SIG-M5 treated with dmso at 0.1 percent for 504 hours (cell line): ENCODE measurements around the gene CACNB2.
"Not testable (repeated sequence)": the region's sequence is repeated elsewhere in the genome, so short reads cannot be mapped to it uniquely, and the experiment has no call there.

Experiments
- DNase-seq: peaks from one replicate; lab custom pipeline; 2025; ENCODE audit not compliant: unreplicated experiment; lab: John Stamatoyannopoulos, UW

The CACNB2 gene

DNA sequence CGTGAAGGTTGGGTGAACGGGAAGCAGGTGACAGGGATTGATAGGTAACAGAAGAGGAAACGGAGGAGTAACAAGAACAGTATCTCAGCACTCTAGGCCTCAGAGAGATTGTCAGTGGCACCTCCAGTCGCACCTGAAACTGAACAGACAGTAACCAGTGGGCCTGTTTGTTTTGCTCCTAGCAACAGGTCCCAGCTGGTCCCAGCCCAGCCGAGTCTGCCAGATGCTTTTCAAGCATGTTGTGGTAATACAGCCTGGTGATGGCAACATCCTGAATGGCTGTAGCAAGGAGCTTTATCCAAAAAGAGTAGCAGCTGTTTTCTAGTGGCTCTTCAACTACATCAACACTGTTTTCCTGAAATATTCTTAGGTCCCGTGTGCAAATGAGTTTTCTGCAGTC lies 4.7 kb downstream of the CACNB2 start:
- DNase-seq, result no peak

DNA sequence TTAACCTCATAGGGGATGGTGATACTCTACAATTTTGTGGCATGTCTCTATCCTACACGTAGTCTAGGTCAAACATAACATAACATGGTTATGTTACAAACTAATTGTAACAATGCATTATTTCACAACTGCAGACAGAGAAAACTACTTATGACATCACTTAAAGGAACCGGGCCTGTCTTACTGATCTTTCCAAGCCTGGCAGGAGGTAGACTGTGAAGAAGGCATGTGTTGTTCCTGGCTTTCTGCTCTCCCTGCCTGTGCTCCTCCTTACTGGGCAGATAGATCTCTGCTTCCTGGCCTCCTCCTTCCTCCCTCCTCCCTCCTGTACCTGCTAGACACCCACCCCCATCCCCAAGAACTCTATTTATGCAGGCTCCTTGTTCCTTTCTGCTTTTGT lies 5.4 kb downstream of the CACNB2 start:
- no peak for DNase-seq

DNA sequence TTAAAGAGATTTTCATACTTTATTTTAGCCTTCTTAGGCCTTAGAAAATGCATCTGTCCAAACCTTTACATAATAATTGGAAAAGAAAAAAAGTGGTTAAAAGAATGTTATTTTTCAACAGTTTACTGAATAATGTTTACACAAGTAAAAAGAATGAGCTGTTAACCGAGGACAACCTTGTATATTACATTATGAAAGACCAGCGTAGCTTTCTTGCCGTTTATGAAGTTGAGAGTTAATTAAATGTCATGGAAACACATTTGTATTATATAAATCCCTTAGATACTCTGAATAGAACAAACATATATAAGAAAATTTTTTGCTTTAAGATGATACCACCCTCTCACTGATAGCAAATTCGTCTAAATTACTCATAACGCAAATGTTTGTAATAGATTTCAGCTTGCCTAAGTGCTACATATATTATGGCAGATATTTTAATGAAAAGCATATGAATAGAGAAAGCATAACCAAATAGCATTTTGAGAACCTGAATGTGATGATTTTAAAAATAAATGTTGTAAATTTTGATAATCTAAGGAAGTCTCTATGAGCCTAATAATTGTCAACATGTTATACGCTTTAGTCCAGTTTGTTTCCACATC lies 9.1 kb downstream of the CACNB2 start:
- no peak for DNase-seq

DNA sequence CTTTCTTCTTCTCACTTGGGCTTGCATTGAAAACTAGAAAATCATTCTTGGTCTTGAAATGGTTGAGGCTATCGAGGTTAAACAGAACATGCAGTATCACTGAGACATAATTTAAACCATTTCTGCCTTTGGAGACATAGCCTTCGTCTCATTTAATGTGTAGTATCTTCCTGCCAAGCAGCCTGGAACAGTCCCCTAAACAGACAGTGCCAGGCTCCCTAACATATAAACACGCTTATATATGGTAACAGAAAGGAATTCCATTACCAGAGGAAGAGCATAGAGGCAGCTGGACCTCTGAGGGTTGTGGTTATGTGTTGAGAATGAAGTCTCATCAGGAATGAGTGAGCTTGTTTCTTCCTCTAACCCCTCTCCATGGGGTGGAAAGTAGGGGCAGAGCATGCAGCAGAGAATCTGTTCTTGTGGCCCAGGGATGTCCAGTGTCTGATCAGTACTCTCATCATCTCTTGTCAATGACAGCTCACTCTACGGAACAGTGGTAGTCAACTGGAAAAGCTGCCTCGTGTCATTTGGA lies 11.2 kb downstream of the CACNB2 start:
- DNase-seq, result no peak

DNA sequence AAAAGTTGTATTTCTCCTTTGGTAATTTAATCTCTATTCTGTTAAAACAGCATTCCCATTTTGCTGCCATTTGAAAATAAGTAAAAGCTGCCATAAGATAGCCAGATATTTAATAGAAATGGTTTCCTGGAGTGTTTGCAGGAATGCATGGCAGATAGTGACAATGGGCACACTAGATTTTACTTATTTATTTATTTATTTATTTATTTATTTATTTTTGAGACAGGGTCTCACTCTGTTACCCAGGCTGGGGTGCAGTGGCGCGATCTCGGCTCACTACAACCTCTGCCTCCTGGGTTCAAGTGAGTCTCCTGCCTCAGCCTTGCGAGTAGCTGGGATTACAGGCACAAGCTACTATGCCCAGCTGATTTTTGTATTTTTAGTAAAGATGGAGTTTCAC lies 13.2 kb downstream of the CACNB2 start:
- DNase-seq, result not testable (repeated sequence)

DNA sequence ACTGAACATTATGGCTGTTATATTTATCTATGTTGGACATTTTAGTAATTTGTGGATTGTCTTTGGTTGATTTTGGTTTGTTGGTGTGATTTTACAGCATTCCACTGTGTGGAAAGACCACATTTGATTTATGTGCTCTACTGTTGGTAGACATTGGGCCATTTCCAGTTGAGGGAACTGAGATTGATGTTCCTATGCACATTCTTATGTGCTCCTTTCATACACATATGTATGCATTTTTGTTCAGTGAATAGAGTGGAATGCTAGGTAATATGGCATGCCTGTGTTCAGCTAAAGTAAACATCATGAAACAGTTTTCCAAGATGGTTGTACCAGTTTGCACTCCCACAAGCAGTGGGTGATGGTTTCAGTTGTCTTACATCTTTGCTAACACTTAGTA lies 15.1 kb downstream of the CACNB2 start:
- DNase-seq, result no peak

DNA sequence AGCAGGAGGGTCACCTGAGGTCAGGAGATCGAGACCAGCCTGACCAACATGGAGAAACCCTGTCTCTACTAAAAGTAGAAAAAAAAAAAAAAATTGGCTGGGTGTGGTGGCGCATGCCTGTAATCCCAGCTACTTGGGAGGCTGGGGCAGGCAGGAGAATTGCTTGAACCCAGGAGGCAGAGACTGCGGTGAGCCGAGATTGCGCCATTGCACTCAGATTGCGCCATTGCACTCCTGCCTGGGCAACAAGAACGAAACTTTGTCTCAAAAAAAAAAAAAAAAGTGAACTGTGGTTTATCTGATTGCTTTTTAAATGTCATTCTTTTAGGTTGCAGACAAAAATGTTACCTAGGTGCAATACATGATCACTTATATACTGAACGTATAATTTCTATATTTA lies 16.6 kb downstream of the CACNB2 start:
- not testable (repeated sequence) for DNase-seq

DNA sequence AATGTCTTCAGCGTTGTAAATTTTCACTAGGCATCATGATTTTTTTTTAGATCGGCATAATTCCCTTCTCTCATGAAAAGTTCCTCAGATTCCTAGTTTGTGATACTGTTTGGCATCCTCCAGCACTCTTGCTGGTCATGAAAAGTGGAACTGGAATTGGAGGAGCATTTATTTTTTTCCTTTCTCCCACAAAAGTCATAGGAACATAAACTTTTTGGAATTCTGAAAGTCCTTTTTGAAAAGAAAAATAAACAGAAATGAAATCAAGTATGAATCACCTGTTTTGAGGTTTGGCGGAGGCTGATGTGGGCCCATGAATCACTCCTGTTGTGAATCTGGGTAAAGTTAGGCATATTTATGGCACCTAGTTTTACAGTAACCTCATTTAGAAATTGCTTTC lies 17.7 kb downstream of the CACNB2 start:
- no peak for DNase-seq

DNA sequence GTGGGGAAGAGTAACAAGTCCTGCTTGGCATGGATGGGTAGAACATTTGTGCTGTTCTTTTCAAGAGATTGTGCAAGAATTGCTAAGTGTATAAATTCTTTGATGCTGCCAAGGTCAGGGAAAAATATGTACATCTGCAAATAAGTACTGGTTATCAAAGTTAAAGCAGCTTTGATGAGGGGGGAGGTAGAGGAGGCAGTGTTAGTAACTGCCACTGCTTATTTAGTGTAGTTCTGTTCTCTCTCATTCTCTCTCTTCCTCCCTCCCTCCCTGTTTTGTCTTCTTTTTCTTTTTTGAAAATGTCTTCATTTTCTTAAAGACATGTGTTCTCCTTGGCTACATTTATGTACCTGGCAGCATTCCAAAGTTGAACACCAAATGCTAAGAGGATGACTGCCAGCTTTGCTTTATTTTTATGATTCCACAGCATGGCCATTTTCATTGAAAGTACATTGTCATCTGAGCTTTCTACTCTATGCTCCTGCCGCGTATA lies 18.6 kb downstream of the CACNB2 start:
- no peak for DNase-seq

DNA sequence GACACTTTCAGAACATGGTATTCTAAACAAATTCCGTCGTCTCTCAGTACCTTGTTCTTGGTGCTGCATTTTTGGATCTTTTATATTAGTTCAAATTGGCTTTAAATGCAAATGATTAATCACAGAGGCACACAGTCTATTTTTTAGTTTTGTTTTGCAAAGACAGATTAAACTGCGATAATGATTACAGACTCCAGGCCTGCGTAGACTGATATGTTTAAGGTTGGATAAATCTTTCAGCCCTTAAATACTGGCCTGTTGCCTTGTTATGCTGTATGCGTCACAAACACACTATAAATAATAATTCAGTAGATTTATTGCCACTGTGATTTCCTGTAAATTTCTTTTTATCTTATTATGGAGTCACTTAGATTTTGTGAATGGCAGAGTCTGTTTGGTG lies 19.3 kb downstream of the CACNB2 start:
- no peak for DNase-seq

DNA sequence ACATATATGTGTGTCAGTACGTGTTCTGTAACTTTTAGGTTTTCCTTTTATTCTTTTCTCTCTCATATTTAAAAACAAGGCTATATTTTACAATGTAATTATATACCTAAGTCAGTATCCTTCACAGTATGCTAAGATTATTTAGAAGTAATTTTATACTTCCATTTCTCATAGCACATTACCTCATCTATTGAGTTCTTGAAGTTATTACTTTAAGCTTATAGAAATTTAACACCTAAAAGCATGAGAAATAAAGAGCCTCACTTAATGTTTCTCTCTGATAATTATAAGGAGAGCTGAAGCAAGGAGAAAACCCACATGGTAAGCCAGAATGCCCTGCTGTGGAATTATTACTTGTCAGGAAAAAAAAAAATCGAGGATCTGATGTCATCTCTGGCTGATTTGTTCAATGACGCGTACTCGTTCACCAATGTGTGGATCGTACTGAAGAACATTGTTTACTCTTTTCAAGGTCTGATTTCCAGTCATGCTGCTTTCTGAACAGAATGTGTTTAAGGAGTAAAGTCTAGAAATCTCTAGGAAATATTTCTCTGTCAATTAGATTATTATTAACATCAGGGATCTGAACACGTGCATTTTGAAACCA lies 21.9 kb downstream of the CACNB2 start:
- DNase-seq, result no peak

DNA sequence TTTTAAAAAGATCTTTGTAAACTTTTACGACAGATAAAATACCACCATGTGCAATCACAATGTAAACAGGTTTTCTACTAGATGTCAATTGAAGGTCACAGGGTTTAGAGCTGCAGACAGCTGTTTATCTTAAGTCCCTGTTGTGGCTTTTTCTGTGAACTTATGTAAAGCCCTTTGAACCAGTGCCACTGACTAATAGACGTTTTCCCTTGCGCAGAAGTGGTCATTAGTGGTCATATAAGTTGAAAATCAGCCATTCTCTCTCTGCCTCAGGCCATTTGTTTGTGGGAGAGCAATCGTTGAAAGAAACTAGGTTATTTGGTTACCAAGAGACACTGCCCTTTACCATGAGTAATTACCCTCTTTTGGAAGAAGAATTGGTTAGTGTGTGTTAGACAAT lies 23.9 kb downstream of the CACNB2 start:
- DNase-seq, result no peak

DNA sequence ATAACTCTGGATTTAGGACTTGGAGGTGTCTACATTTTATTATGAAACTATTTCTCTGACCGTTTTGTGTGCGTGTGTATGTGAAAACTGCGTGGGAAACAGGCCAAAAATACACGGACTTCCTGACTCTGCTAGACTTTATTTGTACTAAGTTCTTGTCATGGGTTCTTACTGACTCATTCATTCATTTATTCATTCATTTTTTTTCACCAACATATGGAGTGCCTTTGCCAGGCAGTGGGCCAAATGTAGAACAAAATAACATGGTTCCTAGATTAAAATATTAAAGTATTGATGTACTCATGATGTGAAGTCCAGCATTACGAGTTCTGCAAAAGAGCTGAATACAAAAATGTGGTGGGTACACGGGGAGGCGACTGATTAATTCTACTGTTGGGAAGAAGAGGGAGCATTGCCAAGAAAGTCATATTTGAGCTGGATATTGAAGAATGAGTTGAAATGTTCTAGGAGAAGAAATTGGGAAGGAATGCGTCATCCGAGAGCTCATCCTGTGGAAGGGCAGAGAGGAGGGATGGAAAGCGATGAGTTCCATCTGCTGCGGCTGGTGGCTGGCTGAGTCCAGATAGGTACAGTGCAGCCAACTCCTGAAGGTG lies 24.6 kb downstream of the CACNB2 start:
- DNase-seq, result no peak

DNA sequence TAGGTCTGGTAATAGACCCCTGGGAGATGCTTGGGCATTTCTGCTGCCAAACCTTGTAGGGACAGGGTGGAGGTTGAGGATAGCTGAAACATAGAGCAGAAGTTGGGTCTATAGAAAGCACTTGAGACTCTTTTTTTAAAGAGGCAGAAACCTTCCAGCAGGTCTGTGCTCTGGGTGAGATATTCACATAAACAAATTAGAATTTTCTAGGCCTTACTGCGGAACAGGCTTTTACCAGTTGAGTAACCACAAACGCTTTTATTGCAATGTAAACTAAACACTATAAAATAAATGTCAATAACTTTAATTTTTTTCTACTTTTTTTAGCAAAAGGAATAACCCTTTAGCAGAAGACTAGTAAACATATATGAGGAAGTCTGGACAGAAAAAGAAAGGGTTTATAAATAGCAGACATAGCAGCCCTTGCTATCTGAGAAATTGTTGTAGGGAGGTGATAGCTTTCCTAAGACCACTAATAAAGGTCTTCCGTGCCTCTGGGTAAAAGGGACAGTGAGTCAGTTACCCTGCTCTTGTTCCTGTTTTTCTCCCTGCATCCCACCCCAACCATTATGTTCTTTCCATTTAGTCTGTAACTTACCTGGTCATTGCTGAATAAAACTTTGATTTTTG lies 38.7 kb downstream of the CACNB2 start:
- no peak for DNase-seq

DNA sequence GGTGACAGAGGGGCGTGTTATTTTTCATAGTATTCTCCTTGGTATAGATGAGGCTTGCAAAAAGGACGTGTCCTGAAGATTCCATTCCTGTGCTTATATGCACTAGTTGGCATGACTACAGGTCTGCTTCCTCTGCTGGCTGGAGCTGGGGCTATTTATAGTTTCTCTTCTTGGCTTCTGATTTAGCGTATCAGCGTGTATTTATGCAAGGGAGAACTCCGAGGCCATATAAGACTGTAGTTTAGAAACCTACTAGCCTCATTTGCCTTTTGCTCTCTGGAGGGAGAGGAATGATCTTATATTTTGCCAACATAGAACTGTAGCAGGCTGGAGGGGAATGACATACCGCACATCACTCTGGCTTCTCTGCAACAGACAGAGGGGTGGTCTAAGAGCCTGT lies 39.7 kb downstream of the CACNB2 start:
- no peak for DNase-seq

DNA sequence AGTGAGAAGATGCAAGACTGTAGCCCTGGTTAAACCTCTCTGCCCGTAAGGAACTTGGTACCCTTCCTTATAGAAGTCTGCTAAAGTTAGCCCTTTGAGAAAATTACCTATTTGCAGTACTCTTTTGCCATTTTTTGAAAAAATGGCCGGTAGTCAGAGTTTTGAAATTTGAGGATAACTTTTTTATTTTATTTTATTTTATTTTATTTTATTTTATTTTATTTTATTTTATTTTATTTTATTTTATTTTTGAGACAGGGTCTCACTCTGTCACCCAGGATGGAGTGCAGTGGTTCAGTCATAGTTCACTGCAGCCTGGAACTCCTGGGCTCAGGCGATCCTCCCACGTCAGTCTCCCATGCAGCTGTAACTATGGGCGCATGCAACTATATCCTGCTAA lies 41.2 kb downstream of the CACNB2 start:
- DNase-seq, result not testable (repeated sequence)

DNA sequence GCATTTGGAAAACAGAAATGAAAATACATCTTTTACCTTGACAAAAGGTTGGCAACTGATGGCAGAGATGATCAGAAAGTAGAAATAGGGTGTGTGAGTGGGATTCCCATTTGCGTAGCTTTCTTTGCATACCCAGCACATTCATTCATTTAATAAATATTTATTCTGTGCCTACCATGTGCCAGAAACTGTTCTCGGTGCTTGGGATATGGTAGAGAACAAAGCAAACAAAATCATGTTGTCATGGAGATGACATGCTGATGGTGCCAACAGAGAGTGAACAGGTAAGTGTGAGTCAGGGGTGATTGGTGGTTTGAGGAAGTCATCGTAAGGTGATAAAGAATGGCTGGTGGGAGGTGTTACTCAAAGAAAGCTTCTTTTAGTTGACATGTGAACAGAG lies 45.4 kb downstream of the CACNB2 start:
- DNase-seq, result no peak

DNA sequence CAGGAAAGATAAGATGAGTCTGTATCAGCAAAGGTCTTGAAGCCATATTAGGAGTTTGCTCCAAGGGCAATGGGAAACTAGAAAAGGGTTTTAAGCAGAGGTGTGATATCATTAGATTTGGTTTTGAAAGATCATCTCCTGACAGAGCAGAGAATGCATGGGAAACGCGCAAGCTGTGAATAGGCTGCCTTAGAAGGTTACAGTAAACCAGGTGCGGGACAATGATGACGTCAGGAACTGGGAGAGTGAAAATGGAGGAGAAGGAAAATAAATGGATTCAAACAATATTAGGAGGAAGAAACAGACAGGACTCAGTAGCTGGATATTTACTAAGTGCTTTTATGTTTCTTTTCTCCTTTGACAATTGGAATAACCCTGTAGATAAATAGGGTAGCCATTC lies 50.6 kb downstream of the CACNB2 start:
- DNase-seq, result no peak

DNA sequence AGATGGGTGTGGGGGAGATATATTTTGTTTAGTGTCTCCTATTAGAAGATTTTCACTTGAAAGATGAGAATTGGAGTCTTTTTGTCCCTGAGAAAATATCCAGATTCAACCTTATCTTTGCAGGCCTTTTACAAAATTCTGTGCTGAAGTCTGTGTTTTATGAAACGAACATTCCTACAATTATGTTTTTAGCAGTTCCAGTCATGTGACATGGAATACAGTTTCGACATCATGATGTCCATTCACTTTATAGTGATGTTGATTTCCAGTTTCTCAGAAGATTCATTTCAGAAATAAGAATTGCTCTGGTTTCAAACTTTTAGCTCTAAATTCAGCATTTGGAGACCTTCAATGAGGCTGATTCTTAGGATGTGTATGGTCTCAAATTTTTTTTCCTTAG lies 54.4 kb downstream of the CACNB2 start:
- DNase-seq, result no peak

DNA sequence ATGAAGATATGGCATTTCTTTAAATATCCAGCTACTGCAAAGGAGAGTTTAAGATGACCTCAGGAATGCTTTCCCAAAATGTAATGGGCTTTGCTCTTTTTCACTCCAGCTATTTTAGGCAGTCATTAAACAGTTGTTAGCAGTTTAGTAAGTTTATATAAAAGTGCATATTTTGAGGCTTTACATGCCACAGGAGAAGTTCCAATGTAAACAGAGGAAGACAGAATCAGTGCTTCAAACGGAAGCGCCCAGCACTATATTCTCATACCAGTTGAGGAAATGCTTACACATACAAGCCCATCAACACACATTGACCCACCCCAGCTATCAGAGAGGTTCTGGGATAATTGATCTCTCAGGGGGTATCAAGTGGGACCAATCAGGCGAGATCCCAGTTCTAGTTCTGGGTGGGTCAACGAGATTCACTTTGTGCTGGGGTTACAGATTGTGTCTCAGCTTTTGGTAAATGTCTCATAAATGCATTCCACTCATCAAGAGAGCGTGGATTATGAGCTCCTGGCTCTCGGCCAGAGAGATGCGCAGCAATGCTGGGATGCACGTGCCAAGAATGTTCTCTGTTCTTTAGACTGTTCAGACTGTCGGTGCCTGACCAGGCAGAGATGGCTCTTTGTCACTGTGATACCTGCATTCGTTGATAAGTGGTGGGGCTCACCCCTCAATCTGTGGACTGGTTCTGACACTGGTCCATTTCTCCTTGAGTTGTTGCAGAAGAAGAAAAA lies 55.0 kb downstream of the CACNB2 start:
- DNase-seq, result no peak

DNA sequence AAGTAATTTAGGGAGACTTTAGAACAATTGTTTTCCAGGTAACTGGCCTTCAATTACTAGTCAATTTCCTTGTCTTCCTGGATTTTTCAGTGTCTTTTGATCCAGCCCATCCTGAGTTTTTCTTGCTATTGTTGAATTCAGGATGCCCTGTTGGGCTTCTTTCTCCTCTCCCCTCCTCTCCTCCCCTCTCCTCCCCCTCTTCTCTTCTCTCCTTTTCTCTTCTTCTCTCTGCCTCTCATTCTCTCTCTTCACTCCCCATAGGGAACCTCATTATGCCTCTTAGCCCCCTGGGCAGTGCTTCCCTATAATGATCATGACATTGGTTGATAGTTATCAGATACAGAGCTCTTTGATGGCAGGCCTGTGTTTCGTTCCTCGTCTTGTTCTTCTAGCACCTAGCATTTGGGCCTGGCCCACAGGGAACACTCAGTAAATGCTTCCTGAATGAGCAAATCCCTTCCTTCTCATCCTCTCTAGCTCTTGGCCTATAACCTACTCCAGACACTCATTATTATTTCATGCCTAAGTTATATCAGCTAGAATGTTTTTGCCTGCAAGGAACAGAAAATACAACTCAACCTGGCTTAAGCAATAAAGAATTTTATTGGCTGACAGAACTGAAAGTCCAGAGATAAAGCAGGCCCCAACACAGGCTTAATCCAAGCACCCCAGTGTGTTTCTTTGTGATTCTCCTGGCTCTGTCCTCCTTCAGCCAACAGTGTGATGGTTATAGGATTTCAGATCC lies 56.8 kb downstream of the CACNB2 start:
- no peak for DNase-seq
